GM12875 (cell line): ENCODE data around the gene SEZ6.

Experiments used
- H3K4me3 ChIP-seq: one replicate; pipeline ENCODE4 v1.5.1; 2011; ENCODE audit warnings: low read depth, low read length, control low read depth
- CTCF ChIP-seq: IDR thresholded peaks from 2 replicates; pipeline ENCODE4 v1.5.1; 2011; ENCODE audit warnings: low read depth, mild to moderate bottlenecking, control low read depth, inconsistent platforms, low read length, moderate library complexity, borderline replicate concordance; ENCODE audit not compliant: insufficient read depth

The SEZ6 gene

GRCh38 chr17:29003289-29003688 is 2.5 kb downstream of the SEZ6 start:
- no peak for TF ChIP-seq CTCF

GRCh38 chr17:29002811-29003210 is 3.0 kb downstream of the SEZ6 start:
- no peak for TF ChIP-seq CTCF
- H3K4me3 ChIP-seq = no peak overlapping the region

More at GRCh38 chr17:29003289-29003688, 2.5 kb downstream of the SEZ6 start:
- H3K4me3 ChIP-seq = no peak overlapping the region

- H3K4me3 ChIP-seq = no peak overlapping the region
- TF ChIP-seq CTCF = no peak
Observed at GRCh38 chr17:29000973-29001372, 4.9 kb downstream of the SEZ6 start.

- TF ChIP-seq CTCF = no peak
- no peak overlapping the region for H3K4me3 ChIP-seq
Observed at GRCh38 chr17:28999206-28999605, 6.6 kb downstream of the SEZ6 start.

GRCh38 chr17:28997806-28998205 is 8.0 kb downstream of the SEZ6 start:
- TF ChIP-seq CTCF = no peak
- no peak overlapping the region for H3K4me3 ChIP-seq

GRCh38 chr17:28996554-28997096 is 9.2 kb downstream of the SEZ6 start:
- no peak for TF ChIP-seq CTCF
- no peak overlapping the region for H3K4me3 ChIP-seq

GRCh38 chr17:28993645-28994426 is 12.0 kb downstream of the SEZ6 start:
- H3K4me3 ChIP-seq = no peak overlapping the region
- TF ChIP-seq CTCF = no peak
